Loucy (cell line): ENCODE data around the gene SHFL.

ENCODE experiments used
- H2AFZ ChIP-seq: fragments of 200-600 bp; sonication (generic); 2 replicates; pipeline ENCODE4 v1.6.0; 2016; ENCODE audit warnings: antibody characterized with exemption, mild to moderate bottlenecking, low read length, moderate library complexity
- H3F3A ChIP-seq: fragments of 200-600 bp; 2 replicates; pipeline ENCODE4 v1.6.0; 2016; ENCODE audit warnings: antibody characterized with exemption, low read depth, mild to moderate bottlenecking
- H3K27me3 ChIP-seq: fragments of 200-600 bp; sonication (generic); 2 replicates; pipeline ENCODE4 v1.6.1; 2014; ENCODE audit warnings: low read length, mild to moderate bottlenecking; ENCODE audit not compliant: insufficient read depth, poor library complexity, severe bottlenecking
- H3K36me3 ChIP-seq: fragments of 200-600 bp; sonication (generic); 2 replicates; pipeline ENCODE4 v1.6.1; 2016; ENCODE audit warnings: low read length; ENCODE audit not compliant: insufficient read depth
- H3K4me1 ChIP-seq: fragments of 200-600 bp; sonication (generic); 2 replicates; pipeline ENCODE4 v1.5.1; 2014; ENCODE audit warnings: low read length, mild to moderate bottlenecking; ENCODE audit not compliant: insufficient read depth, poor library complexity, severe bottlenecking
- H3K4me2 ChIP-seq: fragments of 200-600 bp; sonication (generic); 2 replicates; pipeline ENCODE4 v1.6.0; 2014; ENCODE audit warnings: antibody characterized with exemption, low read length, low read depth, mild to moderate bottlenecking; ENCODE audit not compliant: poor library complexity, severe bottlenecking
- H3K4me3 ChIP-seq: fragments of 200-600 bp; sonication (generic); 2 replicates; pipeline ENCODE4 v1.5.1; 2014; ENCODE audit warnings: low read length, mild to moderate bottlenecking, mixed read lengths; ENCODE audit not compliant: poor library complexity, severe bottlenecking
- H3K79me2 ChIP-seq: fragments of 200-600 bp; sonication (generic); 2 replicates; pipeline ENCODE4 v1.6.1; 2014; ENCODE audit warnings: low read length; ENCODE audit not compliant: insufficient read depth
- H3K9ac ChIP-seq: fragments of 200-600 bp; sonication (generic); 2 replicates; pipeline ENCODE4 v1.6.0; 2014; ENCODE audit warnings: mild to moderate bottlenecking, low read depth, low read length, moderate library complexity; ENCODE audit not compliant: poor library complexity, severe bottlenecking
- H3K9me2 ChIP-seq: fragments of 200-600 bp; sonication (generic); replicated peaks from 2 replicates; pipeline ENCODE4 v1.6.1; 2016; ENCODE audit warnings: low read depth, low read length, mixed read lengths
- H3K9me3 ChIP-seq: fragments of 200-600 bp; sonication (generic); 2 replicates; pipeline ENCODE4 v1.6.1; 2014; ENCODE audit warnings: mild to moderate bottlenecking, antibody characterized with exemption, low read length, low read depth; ENCODE audit not compliant: insufficient read depth
- H4K20me1 ChIP-seq: fragments of 200-600 bp; sonication (generic); 2 replicates; pipeline ENCODE4 v1.6.0; 2014; ENCODE audit warnings: antibody characterized with exemption, low read length, mild to moderate bottlenecking; ENCODE audit not compliant: insufficient read depth, poor library complexity, severe bottlenecking
- CTCF ChIP-seq: fragments of 200-600 bp; sonication (generic); conservative IDR thresholded peaks from 2 replicates; pipeline ENCODE4 v1.5.1; 2014; ENCODE audit warnings: mild to moderate bottlenecking, antibody characterized with exemption, low read length
- EZH2phosphoT487 ChIP-seq: fragments of 200-600 bp; IDR thresholded peaks from 2 replicates; pipeline ENCODE4 v1.6.1; 2018; ENCODE audit warnings: antibody characterized with exemption, mild to moderate bottlenecking, moderate library complexity, borderline replicate concordance

SHFL gene

GRCh38 chr19:10124429-10124828 is 38.3 kb downstream of the SHFL start:
- Histone ChIP-seq H3K9me2 (no peaks in the 10 kb centered on the region), H3K79me2 (peaks cover 2% of the 10 kb centered on the region; the same call in 1 of the 2 replicates), H3F3A (no peaks in the 10 kb centered on the region), H3K4me3 (no peak overlapping the region), H3K36me3 (peaks cover 5% of the 10 kb centered on the region; the same call in 1 of the 2 replicates), H3K4me1 (no peaks in the 10 kb centered on the region), H3K27me3 (no peaks in the 10 kb centered on the region), H3K9ac (no peak overlapping the region), H3K9me3 (no peaks in the 10 kb centered on the region), H3K4me2 (no peak overlapping the region), H4K20me1 (peaks cover under 1% of the 10 kb centered on the region), H2AFZ (no peak overlapping the region)
- TF ChIP-seq CTCF (no peak), EZH2phosphoT487 (no peak)

GRCh38 chr19:10126213-10126639 is 40.1 kb downstream of the SHFL start:
- no peaks in the 10 kb centered on the region for H3K4me1 ChIP-seq
- no peak overlapping the region for H3K9ac ChIP-seq

GRCh38 chr19:10132905-10133304 is 46.8 kb downstream of the SHFL start:
- Histone ChIP-seq H4K20me1 (no peaks in the 10 kb centered on the region), H3K4me2 (no peak overlapping the region), H3K9ac (no peak overlapping the region), H3K79me2 (no peaks in the 10 kb centered on the region), H3K9me3 (no peaks in the 10 kb centered on the region), H3F3A (no peaks in the 10 kb centered on the region), H3K27me3 (no peaks in the 10 kb centered on the region), H2AFZ (no peak overlapping the region), H3K36me3 (peaks cover 68% of the 10 kb centered on the region; the same call in 1 of the 2 replicates), H3K9me2 (no peaks in the 10 kb centered on the region), H3K4me1 (no peaks in the 10 kb centered on the region), H3K4me3 (no peak overlapping the region)
- no peak for TF ChIP-seq CTCF
- no peak for TF ChIP-seq EZH2phosphoT487

More at GRCh38 chr19:10126213-10126639, 40.1 kb downstream of the SHFL start:
- no peak for TF ChIP-seq EZH2phosphoT487
- TF ChIP-seq CTCF, result no peak
- no peak overlapping the region for H3K4me2 ChIP-seq
- no peaks in the 10 kb centered on the region for H3K9me2 ChIP-seq
- no peaks in the 10 kb centered on the region for H3K27me3 ChIP-seq
- H3F3A ChIP-seq, result no peaks in the 10 kb centered on the region
- H3K9me3 ChIP-seq, result no peaks in the 10 kb centered on the region
- H3K79me2 ChIP-seq, result no peaks in the 10 kb centered on the region
- no peak overlapping the region for H3K4me3 ChIP-seq
- no peak overlapping the region for H2AFZ ChIP-seq
- H3K36me3 ChIP-seq, result peaks cover 10% of the 10 kb centered on the region; the same call in 1 of the 2 replicates
- no peaks in the 10 kb centered on the region for H4K20me1 ChIP-seq
